Ramos (cell line): Measurements from ENCODE around the gene ZMYND8.

ENCODE experiments used
- in situ Hi-C: fragments of 300-500 bp; cut with MboI; formaldehyde crosslinking; loops from one replicate; pipeline ENCODE4 v1.14.3; 2022; ENCODE audit warnings: low sequenced_read_pairs; ENCODE audit not compliant: unreplicated experiment

Gene ZMYND8

DNA sequence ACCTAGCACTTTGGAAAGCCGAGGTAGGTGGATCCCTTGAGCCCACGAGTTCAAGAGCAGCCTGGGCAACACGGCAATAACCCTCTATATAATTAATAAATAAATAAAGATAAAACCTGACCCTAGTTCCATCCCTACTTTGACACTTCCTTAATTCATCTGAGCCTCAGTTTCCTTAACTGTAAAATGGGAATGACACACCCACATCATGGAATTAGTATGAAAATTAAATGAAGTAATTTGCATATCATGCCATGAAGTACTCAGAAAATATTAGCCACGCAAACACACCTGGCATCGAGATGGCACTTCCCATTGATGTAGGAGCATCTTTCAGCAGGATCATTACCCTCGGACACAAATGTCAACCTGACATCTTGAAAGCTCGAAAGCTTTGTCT is 19.1 kb downstream of the ZMYND8 start:
- in situ Hi-C loops, result no loop called here

DNA sequence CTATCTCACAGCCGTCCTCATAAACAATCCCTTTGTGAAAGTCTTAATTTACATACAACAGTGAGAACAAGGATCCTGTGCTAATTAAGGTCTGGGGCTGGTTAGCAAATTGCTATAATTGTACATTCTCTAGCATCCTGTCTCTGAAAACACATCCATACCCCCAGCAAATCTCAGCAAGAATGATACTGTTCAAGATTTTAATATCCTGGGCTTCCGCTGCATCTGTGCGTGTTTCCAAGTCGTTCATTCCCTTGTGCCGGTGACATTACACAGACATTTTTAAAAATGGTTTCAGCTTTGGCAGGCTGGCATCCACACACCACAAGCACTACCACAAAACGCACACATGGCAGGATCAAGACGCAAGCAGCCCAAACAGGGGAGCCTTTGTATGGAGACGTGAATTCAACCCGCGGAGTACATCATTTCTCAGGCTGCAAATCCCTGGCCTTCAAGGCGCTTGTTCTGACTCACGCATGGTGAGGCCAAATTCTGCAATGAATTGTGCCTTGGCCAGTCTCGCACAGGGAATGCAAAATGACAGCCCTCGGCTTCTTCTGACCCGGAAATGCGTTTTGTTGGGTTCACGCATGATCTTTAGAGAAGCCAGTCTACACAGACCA is 20.3 kb downstream of the ZMYND8 start:
- in situ Hi-C loops, result no loop called here

DNA sequence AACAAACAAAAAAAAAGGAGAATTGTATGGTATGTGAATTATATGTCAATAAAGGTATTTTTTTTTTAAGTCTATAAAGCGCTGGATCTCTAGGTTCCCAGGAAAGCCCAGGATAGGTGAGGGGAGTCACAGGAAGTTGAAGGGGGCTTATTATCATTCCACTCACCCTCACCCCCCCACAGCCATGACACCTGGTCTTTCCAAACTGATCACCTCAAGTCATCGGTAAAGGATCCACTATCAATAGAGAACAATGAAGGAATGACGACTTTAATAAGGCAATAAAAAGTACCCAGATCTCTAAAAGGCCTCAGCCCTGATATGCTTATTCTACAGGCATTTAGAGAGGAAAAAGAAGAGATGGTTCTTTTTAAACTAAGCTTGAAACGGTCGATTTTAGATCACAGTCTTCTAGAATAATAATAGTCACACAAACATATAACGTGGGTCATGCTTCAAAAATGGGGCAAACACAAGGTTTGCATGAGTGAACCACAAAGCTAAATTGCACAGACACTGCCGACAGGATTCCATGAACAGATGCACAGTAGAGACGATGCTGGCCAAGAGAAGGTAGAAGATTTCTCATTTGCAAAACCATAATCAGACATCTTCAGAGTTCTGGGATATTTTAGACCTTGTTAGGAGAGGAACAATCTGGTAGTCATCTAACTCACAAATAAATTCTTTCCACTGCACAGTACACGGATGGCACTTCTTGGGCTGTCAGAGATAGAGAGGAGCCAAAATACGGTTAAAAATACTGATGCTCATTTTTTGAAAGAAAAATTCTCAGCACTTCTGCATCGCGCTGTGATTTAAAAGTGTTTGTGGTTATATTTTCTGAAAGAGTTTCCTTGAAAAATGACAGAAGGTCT is 21.0 kb downstream of the ZMYND8 start:
- in situ Hi-C loops, result no loop called here

DNA sequence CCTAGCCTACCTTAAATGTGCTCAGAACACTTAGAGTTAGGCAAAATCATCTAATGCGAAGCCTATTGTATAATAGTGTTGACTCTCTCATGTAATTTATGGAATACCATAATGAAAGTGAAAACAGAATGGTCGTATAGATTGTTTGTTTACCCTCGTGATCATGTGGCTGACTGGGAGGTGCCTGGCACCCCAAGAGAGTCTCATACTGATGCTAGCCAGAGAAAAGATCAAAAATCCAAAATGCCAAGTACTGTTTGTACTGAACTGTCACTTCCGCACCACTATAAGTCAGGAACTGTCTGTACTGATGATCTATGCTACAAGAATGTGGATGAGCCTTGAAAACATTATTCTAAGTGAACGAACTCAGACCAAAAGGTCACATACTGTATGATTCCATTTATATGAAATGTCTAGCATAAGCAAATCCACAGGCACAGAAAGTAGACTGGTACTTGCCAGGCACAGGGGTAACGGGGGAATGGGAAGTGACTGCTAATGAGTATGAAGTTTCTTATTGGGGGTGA is 22.4 kb downstream of the ZMYND8 start:
- in situ Hi-C loops, result no loop called here

DNA sequence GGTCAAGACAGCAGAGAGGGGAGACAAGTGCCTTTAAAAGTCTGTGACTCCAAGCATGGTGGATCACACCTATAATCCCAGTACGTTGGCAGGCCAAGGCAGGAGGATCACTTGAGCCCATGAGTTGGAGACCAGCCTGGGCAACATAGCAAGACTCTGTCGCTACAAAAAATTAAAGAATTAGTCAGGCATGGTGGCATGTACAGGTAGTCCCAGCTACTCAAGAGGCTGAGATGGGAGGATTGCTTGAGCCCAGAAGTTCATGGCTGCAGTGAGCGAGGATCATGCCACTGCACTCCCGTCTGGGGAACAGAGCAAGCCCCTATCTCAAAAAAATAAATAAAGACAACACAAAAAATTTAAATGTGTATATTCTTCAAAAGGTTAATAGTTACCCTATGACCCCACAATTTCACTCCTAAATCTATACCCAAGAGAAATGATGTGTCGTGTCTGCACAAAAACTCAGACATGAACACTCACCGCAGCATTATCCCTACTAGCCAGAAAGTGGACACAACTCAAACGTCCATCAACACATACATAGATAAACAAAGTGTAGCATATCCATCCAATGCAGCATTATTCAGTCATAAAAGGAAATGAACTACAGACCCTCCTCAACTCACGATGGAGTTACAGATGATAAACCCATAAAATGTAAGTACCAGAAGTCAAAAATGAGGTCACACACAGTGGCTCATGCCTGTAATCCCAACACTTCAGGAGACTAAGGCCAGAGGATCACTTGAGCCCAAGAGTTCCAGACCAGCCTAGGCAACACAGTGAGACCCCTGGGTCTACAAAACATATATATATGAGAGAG is 23.9 kb downstream of the ZMYND8 start:
- in situ Hi-C loops, result no loop called here

DNA sequence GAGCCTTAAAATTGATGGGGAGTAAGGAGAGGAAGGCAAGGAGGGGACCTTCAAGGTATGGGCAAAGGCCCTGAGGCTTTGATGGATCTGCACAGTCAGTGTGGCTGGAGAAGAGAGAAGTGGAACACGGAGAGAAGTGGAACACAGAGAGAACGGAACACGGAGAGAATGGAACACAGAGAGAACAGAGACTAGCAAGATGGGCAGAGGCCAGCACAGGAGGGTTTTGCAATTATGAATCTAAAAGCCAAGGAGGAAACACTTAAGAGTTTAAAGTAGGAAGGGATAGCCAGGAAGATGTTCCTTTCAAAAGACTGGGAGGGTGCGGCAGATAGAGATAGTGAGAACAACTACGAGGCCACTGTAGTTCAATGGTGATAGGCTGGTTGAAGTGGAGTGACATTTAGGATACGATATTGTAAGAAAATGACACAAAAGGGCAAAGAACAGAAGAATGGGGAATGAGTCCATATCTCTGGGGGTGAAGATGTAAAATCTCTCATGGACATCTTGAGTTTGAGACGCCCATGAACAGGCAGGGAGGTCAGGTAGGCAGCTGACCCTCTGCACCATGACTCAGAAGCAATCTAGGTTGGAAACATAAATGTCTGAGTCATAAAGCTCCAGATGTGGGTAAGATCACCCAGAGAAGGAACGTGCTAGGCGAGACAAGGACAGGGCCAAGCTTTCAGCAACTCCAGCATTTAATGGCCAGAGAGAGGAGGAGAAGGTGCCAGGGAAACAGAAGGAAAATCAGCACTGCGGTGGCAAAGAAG is 25.4 kb downstream of the ZMYND8 start:
- in situ Hi-C loops, result no loop called here

DNA sequence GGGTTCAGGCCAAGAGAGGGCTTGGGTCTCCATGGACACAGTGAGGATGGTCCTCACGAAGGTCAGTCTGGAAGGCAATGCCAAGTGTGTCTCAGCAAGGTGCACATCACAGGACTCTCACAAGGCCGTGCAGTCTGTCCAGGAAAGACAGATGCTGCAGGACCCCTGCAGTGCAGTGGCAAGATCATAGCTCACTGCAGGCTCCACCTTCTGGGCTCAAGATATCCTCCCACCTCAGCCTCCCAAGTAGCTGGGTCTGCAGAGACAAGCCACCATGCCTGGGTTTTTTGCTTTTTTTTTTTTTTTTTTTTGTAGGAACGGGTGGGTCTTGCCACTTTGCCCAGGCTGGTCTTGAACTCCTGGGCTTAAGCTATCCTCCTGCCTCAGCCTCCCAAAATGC is 26.4 kb downstream of the ZMYND8 start:
- in situ Hi-C loops, result no loop called here

DNA sequence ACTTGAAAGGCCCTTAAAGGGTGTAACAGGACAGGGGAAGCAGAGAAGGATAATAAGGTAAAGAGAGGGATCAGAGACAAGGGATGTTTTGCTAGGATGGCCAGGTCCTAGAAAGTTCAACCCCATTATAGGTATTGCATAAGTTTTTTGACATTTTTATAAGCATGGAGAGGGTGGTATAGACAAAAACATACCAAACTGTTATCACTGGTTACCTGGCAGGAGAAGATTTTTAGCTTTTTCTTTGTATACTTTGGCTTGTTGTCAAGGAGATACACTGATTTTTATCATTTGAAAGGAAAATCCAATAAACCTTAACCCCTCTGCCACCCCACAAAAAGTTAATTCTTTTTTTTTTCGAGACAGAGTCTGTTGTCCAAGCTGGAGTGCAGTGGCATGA is 28.4 kb downstream of the ZMYND8 start:
- in situ Hi-C loops, result no loop called here

DNA sequence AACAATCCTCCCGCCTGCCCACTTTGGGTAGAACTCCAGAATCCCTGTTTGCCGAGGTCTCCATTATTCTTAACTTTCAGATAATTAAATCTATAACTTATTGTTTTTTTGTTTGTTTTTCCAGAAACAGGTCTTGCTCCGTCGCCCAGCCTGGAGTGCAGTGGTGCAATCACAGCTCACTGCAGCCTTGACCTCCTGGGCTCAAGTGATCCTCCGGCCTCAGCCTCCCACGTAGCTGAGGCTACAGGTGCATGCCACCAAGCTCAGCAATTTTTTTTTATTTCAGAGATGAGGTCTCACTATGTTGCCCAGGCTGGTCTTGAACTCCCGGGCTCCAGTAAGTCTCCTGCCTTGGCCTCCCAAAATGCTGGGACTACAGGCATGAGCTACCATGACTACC is 28.8 kb downstream of the ZMYND8 start:
- in situ Hi-C loops, result no loop called here

DNA sequence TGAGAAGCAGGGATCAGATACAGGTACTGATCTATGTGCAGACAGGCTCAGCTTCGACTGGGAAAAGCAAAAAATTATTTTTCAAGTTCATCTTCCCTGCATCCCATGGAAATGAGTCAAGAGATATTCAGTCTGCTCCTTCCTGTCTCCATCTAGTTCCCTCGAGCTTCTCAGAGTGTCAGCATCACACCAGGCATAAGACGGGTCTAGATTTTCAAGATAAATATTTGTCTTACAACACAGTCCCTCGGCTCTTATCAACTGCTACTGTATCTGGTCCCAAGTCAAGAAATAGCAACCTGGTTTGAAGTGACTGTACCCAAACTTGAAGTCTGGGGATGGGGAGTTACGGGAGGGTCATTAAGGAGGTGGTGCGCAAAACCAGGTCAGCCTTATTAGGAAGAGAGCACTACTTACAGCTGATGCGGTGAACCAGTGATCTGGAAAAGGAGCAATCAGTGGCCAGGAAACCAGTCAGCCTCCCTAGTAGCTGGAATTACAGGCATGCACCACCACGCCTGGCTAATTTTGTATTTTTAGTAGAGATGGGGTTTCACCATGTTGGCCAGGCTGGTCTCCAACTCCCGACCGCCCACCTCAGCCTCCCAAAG is 29.7 kb downstream of the ZMYND8 start:
- in situ Hi-C loops, result no loop called here

DNA sequence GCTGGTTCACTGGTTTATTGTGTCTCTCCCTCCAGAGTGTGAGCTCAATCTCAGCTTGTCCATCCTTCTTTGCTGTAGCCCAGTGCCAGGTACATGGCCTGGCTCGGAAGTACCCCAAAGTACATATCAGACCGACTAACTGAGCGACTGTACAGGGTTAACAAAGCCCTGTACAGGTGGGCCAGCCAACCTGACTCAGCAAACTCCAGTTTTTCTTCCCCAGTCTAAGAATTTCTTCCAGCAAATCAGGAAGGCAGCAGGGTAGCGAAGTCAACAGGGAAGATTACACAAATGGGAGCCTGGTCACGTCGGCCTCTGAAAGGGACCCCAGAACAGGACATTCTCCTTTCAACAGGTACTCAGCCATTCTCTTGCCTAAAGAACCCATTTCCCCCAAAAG is 31.3 kb downstream of the ZMYND8 start:
- in situ Hi-C loops, result no loop called here

DNA sequence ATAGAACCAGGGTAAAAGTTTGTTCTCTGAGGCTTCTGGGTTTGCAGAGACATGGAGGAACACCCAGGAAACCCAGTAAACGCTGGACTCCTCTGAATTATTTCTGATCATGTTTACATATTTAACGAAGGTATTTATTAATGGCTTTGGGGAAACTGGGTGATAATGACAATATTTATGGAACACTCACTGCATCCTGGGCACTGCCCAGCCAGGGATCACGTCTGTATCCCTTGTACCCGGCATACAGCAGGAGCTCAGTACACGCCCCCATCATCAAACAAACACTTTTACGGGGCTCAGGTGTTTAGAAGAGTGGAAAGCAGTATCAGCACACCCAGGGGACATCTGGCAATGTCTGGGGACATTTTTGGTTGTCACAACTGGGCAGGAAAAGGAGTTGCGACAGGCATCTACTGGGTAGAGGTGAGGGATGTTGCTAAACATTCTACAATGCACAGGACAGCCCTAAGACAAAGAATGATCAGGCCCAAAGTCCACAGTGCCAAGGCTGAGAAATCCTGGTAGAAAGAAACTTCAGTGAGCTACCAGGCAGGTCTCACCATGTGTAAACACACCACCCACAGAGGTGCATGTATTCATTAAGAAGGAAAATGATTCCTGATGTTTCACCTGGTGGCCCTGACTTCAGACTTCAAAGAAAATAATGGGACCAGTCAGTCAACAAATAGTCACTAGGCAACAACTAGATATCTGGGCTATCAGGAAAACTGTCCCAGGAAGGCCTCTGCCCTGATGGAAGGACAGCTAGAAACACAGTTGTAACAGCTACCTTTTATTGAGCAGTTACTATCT is 35.3 kb downstream of the ZMYND8 start:
- in situ Hi-C loops, result no loop called here

DNA sequence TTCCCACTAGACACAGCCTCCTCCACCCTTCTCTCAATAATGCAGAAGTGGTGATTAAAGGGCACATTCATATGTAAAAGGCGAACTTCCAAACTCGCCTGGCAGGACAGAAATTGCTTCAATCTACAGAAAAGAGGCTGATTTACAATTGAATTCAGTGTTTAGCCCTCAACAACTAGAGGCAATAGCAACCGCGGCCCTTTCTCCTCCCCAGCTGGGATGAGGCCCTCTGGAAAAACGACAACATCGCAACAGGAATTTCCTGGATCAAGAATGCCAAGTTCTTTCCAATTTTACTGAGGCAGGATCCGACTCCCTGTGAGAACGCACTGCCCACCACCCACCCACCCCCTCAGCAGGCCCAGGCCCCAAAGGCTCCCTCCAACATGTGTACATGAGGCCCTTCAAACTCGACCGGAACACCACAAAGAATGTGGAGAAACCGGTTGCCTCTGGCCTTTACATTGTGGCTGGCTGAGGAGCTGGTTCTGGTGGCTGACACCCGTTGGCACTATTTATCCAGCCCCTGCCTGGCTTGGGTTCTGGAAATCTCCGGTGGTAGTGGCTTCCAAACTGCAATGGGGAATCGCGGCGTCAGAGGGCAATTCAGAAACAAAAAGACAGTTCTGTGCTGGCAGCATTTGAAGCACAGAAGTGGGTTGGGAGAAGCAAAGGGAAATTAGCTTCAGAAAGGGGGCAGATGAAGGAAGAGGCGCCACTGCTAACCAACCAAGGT is 36.8 kb downstream of the ZMYND8 start:
- in situ Hi-C loops, result no loop called here

DNA sequence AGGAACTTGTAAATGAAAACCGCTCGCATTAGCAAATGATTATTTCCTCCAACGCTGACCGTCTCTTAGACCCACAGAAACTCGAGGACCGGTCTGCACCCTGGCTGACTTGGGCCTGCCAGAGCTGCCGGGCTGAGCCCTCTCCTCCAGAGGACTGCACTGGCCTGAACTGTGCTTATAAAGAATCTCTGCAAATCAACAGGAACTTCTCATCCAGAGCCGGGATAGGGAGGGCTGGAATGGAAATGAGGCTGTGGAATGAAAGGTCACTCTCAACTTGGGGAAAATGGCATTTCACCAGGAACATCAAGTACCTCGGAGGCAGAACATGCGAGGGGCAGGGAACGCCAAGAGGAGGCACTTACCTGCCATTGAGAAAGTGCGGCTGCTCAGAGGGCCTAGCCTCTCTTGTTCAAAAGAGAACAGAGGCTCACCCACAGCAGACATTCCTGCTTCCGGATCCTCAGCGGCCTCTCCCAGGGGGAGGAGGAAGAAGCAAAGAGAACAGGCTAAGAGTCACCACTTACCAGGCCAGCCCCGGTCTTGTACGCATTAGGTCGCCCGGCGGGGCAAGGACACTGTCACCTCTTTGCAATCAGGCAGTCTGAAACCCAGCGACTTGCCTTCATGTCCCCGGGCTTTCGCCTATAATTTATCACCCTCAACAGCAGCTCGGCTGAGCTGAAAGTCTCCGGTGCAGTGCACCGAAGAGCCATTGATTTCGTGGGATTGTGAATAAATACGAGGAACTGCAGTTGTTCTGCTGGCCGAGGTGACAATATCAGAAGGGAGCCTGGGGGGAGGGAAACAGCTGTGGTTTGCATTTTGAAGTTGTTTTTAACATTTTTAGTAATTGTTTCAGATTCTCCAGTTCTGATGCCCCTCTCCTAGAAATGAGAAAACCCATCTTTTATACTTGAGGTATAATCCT is 37.6 kb downstream of the ZMYND8 start:
- in situ Hi-C loops, result no loop called here

DNA sequence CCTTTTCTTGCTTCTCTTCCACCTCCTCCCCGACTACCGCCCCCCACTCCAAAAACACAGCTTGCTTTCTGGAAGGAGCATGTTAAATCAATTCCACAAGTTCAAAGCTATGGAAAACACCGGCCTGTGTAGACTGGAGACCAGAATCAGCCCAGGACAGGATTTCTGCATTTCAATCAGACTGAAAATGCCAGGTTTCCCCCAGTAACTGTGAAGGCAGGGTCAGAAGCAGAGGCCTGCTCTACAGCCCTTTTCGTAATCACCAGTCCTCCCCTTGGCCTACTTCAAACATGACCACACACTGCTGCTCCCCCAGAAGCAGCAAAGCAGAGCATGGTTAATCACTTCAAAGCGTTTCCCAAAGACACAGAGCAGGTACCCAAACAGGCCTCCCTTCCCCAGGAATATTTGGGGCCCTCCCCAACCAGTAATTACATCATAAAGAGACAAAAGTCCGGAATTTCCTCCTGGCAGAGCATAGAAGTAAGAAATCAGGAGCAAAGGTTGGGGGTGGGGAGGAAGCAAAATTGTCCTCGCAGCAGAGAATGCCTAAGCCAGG is 38.4 kb downstream of the ZMYND8 start:
- in situ Hi-C loops, result no loop called here

DNA sequence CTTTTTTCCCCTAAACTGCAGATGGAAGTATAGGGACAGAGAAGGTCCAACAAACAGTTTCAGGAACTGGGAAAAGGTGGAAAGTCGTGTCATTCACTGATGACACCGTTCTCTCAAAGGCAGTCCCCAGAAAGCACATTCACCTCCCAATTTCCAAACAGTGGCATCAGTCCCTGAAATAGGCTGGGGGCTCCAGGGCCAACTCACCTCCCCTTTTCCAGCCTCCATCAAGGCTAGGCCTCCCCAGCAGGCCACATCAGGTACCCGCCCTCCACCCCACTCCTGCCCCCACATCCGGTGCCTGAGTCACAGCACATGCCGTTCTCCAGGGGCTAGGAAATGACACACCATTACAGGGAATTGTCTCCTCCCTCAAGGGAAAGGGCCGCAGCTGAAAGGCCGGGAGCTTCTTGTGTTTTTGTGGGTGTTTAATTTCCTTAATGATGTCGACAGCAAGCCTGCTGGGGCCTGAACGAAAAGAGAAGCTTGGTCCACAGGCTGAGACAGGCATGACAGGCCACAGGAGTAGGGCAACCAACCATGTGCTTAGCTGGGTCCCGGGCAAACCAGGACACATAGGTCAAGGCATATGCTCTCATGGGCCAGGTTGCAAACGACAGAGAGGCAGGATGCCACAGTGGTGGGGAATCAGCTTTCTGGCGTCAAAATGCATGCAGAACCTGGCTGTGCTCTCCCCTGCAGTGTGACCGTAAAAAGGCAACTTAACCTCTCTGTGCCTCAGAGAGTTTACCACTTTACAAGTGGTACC is 39.2 kb downstream of the ZMYND8 start:
- in situ Hi-C loops, result no loop called here
